NB4 (cell line): Measurements from ENCODE around the gene EVC.
"Not testable (repeated sequence)": the region's sequence is repeated elsewhere in the genome, so short reads cannot be mapped to it uniquely, and the experiment has no call there.

Source experiments
- POLR2A ChIP-seq: IDR thresholded peaks from 2 replicates; pipeline ENCODE4 v1.6.1; 2011; ENCODE audit warnings: mild to moderate bottlenecking; ENCODE audit not compliant: insufficient read length; ENCODE audit errors: extremely low read depth
- TF ChIP-seq, protein P1 (sequence below): IDR thresholded peaks from one replicate; pipeline ENCODE4 v1.5.1; 2012; ENCODE audit warnings: low read depth, low read length

DNA sequence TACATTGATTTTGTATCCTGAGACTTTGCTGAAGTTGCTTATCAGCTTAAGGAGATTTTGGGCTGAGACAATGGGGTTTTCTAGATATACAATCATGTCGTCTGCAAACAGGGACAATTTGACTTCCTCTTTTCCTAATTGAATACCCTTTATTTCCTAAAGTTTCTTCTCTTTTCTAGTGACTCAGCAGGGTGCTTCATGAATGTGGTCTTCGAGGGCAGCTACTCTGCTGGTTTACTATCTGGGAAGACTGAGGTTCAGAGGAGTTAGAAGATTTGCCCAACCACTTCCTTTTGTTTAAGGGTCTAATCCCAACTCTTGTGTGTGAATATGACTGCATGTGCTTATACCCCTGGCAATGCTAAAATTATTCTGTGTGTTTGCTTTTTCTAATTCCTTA is 17.4 kb downstream of the EVC start:
- TF ChIP-seq, protein P1, sequence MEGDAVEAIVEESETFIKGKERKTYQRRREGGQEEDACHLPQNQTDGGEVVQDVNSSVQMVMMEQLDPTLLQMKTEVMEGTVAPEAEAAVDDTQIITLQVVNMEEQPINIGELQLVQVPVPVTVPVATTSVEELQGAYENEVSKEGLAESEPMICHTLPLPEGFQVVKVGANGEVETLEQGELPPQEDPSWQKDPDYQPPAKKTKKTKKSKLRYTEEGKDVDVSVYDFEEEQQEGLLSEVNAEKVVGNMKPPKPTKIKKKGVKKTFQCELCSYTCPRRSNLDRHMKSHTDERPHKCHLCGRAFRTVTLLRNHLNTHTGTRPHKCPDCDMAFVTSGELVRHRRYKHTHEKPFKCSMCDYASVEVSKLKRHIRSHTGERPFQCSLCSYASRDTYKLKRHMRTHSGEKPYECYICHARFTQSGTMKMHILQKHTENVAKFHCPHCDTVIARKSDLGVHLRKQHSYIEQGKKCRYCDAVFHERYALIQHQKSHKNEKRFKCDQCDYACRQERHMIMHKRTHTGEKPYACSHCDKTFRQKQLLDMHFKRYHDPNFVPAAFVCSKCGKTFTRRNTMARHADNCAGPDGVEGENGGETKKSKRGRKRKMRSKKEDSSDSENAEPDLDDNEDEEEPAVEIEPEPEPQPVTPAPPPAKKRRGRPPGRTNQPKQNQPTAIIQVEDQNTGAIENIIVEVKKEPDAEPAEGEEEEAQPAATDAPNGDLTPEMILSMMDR: not testable (repeated sequence)
- not testable (repeated sequence) for TF ChIP-seq POLR2A
